Mucosa of descending colon (tissue), 3 donors: ENCODE measurements around the gene TXNL1. TPM values are rescaled to one million over a fixed set of nuclear protein-coding genes. Genes with fewer than 3 reads are reported as not detected.
"Not testable (repeated sequence)": the region's sequence is repeated elsewhere in the genome, so short reads cannot be mapped to it uniquely, and the experiment has no call there.

Experiments
- ATAC-seq: fragments of 200-7000 bp; cut with Tn5 transposase; one replicate; pipeline ENCODE4 v1.9.1; 2020; ENCODE audit warnings: mild to moderate bottlenecking, moderate library complexity
- DNase-seq, 3 donors: peaks; one replicate each; pipeline ENCODE4 v3.0.0-alpha.2; 2020
- H3K36me3 ChIP-seq: fragments of 200-600 bp; one replicate; pipeline ENCODE4 v1.8.0; 2021; ENCODE audit warnings: low read depth, mild to moderate bottlenecking
- H3K4me1 ChIP-seq: fragments of 200-600 bp; one replicate; pipeline ENCODE4 v1.8.0; 2021; ENCODE audit warnings: low read depth, mild to moderate bottlenecking
- H3K4me3 ChIP-seq: fragments of 200-600 bp; one replicate; pipeline ENCODE4 v1.8.0; 2021; ENCODE audit warnings: mild to moderate bottlenecking
- H3K9me3 ChIP-seq: fragments of 200-600 bp; one replicate; pipeline ENCODE4 v1.8.0; 2021; ENCODE audit warnings: mild to moderate bottlenecking
- intact Hi-C, 2 donors: fragments of 100-400 bp; cut with DNase I in 1 of 2; cut with micrococcal nuclease in 1 of 2; formaldehyde crosslinking; loops; one replicate each; pipeline versions ENCODE4 v1.11.0 to v1.11.1; 2022; cut with DNase I, micrococcal nuclease
- total RNA-seq, 3 donors: library from RNA; stranded (reverse); fragmentation: NEBNext Ultra II Directional in 2 of 3; extraction: Animal tissue kit (Norgen Biotek cat#: 25700) in 2 of 3; gene quantifications; one replicate each; pipeline versions ENCODE4 v1.2.1 to v1.2.4, GENCODE V29; 2021 to 2023
- TF ChIP-seq, protein P1 (sequence below): fragments of 200-600 bp; IDR thresholded peaks from one replicate; pipeline ENCODE4 v1.8.0; 2022; ENCODE audit warnings: antibody characterized with exemption, mild to moderate bottlenecking
- donor health status: DM: no; HTN: no; CAD: no; lungs with moderate emphysema.
- donor health status: DM: no; HTN: no; CAD: no.
- donor health status: DM: no; HTN: yes; CAD: no.

Gene TXNL1
- total RNA-seq, 3 donors from 2014 or later, result 51.0 to 62.0 (median 55.5) TPM

DNA sequence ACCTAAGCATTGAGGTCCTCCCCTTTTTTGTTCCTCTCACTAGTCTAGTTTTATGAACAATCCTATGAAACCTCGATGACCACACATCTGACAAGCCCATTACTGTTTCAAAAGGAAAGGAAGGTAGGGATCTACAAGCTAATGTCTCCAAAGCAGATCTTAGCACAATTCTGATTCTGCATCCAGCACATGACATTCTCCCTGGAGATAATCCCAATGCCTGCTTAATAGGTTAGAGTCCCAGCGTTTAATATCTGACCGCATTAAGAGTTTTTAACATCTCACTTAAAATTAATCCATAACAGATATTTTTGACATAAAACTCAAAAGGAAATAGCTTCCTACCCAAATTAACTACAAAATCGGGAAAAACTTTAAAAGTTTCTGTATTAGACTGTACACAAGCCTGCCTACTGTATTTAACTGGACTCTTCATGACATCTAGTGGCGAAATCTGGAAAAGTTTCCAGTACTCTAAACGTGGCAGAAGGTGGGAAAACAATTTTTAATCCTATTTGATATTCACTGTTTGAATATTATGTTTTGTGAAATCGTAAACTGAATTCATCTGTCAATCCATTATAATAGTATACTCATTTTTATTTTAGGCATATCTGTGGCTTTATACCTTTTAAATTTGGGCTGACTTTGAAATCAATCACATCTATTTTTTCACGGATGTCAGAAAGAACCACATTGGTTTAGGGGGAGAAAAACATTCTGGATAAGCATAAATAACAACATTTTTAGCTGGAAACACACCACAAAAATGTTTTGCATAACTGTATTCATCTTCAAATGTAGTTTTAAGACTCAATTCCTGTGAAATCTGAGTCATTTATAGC is 62.4 kb downstream of the TXNL1 start:
- DNase-seq (peak in 1 of 3 donors; percentile 49), ATAC-seq (peak; percentile 42)
- H3K4me1 ChIP-seq, result no peaks in the 10 kb centered on the region
- intact Hi-C loops, result loop anchor here (5.0 to 10.0 kb wide), 2 partner anchors 1161 to 1164 kb away; no protein-coding TSS in a partner anchor
- no peaks in the 10 kb centered on the region for H3K9me3 ChIP-seq
- TF ChIP-seq, protein P1, sequence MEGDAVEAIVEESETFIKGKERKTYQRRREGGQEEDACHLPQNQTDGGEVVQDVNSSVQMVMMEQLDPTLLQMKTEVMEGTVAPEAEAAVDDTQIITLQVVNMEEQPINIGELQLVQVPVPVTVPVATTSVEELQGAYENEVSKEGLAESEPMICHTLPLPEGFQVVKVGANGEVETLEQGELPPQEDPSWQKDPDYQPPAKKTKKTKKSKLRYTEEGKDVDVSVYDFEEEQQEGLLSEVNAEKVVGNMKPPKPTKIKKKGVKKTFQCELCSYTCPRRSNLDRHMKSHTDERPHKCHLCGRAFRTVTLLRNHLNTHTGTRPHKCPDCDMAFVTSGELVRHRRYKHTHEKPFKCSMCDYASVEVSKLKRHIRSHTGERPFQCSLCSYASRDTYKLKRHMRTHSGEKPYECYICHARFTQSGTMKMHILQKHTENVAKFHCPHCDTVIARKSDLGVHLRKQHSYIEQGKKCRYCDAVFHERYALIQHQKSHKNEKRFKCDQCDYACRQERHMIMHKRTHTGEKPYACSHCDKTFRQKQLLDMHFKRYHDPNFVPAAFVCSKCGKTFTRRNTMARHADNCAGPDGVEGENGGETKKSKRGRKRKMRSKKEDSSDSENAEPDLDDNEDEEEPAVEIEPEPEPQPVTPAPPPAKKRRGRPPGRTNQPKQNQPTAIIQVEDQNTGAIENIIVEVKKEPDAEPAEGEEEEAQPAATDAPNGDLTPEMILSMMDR, result no peak
- H3K4me3 ChIP-seq, result no peak overlapping the region
- H3K36me3 ChIP-seq, result no peaks in the 10 kb centered on the region

DNA sequence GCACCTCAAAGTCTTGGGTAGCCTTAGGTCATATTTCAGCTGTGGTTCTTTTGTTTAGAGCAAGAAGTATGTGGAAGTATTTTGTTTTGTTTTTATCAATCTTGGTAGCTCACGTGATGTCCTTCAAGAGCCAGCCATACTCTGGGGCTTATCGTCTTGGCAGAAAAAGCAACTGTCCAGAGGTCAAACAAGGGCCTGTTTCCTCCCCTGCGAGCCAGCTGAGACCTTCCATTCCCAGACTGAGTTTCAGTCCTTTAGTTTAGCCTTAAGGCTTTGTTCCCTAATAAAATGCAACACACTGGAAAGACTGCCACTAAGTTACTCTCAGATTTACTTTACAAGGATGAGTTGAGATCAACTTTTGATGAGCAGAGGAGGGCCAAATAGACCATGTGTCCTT is 63.5 kb downstream of the TXNL1 start:
- H3K9me3 ChIP-seq, result no peaks in the 10 kb centered on the region
- no peak for ATAC-seq
- peak in 1 of 3 donors; percentile 35 for DNase-seq
- H3K4me1 ChIP-seq, result no peaks in the 10 kb centered on the region
- intact Hi-C loops, result loop anchor here (5.0 to 10.0 kb wide), 2 partner anchors 1160 to 1163 kb away; no protein-coding TSS in a partner anchor
- no peak overlapping the region for H3K4me3 ChIP-seq
- no peaks in the 10 kb centered on the region for H3K36me3 ChIP-seq
- TF ChIP-seq, protein P1, result no peak

DNA sequence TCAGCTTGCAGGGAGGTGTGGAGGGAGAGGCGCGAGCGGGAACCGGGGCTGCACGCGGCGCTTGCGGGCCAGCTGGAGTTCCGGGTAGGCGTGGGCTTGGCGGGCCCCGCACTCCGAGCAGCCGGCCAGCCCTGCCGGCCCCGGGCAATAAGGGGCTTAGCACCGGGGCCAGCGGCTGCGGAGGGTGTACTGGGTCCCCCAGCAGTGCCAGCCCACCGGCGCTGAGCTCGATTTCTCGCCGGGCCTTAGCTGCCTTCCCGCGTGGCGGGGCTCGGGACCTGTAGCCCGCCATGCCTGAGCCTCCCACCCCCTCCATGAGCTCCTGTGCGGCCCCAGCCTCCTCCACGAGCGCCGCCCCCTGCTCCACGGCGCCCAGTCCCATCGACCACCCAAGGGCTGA is 66.1 kb downstream of the TXNL1 start:
- intact Hi-C loops, result loop anchor here in 1 of 2 donors (10.0 kb wide), 1 partner anchor 1157 kb away; no protein-coding TSS in a partner anchor
- H3K9me3 ChIP-seq, H3K36me3 ChIP-seq, H3K4me1 ChIP-seq, H3K4me3 ChIP-seq, ATAC-seq, DNase-seq: not testable (repeated sequence)

DNA sequence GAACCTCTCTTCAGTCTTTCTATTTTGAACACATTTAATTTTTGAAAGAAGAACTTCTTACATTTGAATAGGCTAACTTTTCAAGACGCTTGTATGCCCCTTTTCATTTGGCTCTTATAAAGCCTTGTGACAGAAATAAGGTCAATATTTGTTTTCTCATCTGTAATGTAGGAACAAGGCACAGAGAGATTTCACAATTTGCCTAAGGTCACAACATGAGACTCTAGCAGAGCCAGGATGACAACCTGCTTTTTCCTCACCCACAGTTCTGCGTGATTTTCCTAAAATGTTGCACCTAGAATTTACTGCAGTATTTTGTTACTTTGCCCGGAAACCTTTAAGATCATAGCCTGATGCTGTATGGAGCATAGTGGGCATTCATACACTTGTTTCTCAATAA is 67.4 kb downstream of the TXNL1 start:
- DNase-seq, result no peak
- no peaks in the 10 kb centered on the region for H3K9me3 ChIP-seq
- no peaks in the 10 kb centered on the region for H3K4me1 ChIP-seq
- no peaks in the 10 kb centered on the region for H3K36me3 ChIP-seq
- TF ChIP-seq, protein P1, result no peak
- intact Hi-C loops, result loop anchor here in 1 of 2 donors (10.0 kb wide), 1 partner anchor 1156 kb away; no protein-coding TSS in a partner anchor
- no peak for ATAC-seq
- H3K4me3 ChIP-seq, result no peak overlapping the region

GRCh38 chr18:56569416-56569815 is 69.0 kb downstream of the TXNL1 start:
- TF ChIP-seq, protein P1, result no peak
- DNase-seq (no peak), ATAC-seq (no peak)
- Histone ChIP-seq H3K9me3 (no peaks in the 10 kb centered on the region), H3K4me1 (no peaks in the 10 kb centered on the region), H3K4me3 (no peak overlapping the region), H3K36me3 (no peaks in the 10 kb centered on the region)
- intact Hi-C loops, result loop anchor here in 1 of 2 donors (10.0 kb wide), 1 partner anchor 705 kb away; no protein-coding TSS in a partner anchor

DNA sequence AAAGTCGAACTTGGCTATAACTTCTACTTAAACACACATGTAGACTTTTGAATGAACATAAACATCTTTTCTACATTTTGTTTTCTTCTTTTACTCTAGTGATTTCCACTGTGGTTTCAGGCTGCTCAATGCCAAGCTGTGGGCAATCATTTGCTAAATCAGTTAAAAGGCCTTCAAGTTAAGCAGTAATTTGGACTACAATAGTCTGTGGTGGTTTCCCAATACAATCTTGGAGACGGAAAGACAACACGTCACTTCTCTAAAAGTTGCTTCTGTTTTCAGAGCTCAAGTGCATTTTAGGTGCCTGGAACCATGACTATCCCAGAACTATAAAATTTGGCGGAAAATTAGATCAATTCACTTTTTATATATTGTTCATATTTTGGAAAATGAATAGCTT is 69.4 kb downstream of the TXNL1 start:
- DNase-seq, result no peak

More for the DNA sequence above, 69.4 kb downstream of the TXNL1 start:
- Histone ChIP-seq H3K36me3 (no peaks in the 10 kb centered on the region), H3K9me3 (no peaks in the 10 kb centered on the region), H3K4me1 (no peaks in the 10 kb centered on the region), H3K4me3 (no peak overlapping the region)
- intact Hi-C loops, result loop anchor here in 1 of 2 donors (10.0 kb wide), 1 partner anchor 704 kb away; no protein-coding TSS in a partner anchor
- TF ChIP-seq, protein P1, result no peak
- ATAC-seq, result no peak
